Mesodermal cell (in vitro differentiated cells): ENCODE measurements around the gene RHEB.

Experiments
- H3K27ac ChIP-seq: 2 replicates; pipeline ENCODE4 v1.7.0; 2013; ENCODE audit warnings: mild to moderate bottlenecking, low read depth, low read length, moderate library complexity; ENCODE audit not compliant: severe bottlenecking
- H3K36me3 ChIP-seq: 2 replicates; pipeline ENCODE4 v1.7.1; 2013; ENCODE audit warnings: mild to moderate bottlenecking, low read length, moderate library complexity; ENCODE audit not compliant: control insufficient read depth, insufficient read depth
- H3K4me1 ChIP-seq: one replicate; pipeline ENCODE4 v1.7.1; 2013; ENCODE audit warnings: mild to moderate bottlenecking, low read length; ENCODE audit not compliant: insufficient read depth, control insufficient read depth, poor library complexity, severe bottlenecking
- H3K4me3 ChIP-seq: 2 replicates; pipeline ENCODE4 v1.7.0; 2013; ENCODE audit warnings: low read length, control low read depth, mild to moderate bottlenecking; ENCODE audit not compliant: insufficient read depth, poor library complexity, severe bottlenecking; ENCODE audit errors: extremely low read depth
- H3K9me3 ChIP-seq: 2 replicates; pipeline ENCODE4 v1.7.1; 2013; ENCODE audit warnings: mild to moderate bottlenecking, low read length, moderate library complexity; ENCODE audit not compliant: control insufficient read depth
- WGBS, 2 experiments: methylation state at CpG; one replicate each; pipeline ENCODE4 v1.1.5; 2013; ENCODE audit warnings: missing lambda C conversion rate in 2 of 2; ENCODE audit not compliant: insufficient coverage in 2 of 2; 5-methylcytosine and 5-hydroxymethylcytosine counted together

The RHEB gene

DNA sequence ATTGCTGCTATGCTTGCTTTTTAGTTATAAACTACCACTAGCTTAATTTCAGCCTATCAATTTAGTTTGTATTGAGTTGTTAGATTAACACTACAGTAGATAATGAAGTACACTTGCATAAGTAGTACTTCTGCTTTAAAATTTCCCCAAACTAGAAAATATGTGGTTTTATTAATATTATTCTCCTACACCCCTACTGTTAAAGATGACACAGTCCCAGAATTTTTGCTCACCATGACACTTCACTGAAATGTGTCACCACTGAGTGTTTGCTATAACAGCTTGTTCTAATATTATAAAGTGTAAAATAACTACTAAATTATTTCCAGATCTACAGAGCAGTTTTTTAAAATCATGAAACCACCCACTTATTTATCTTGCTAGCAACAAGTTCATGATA is 31.6 kb downstream of the RHEB start:
- Histone ChIP-seq H3K27ac (no peak overlapping the region), H3K9me3 (no peaks in the 10 kb centered on the region), H3K36me3 (peaks cover 76% of the 10 kb centered on the region), H3K4me1 (peaks cover 8% of the 10 kb centered on the region), H3K4me3 (no peak overlapping the region)

GRCh38 chr7:151487228-151487627 is 32.5 kb downstream of the RHEB start:
- 100% methylated on average over 1 of the region's 2 CpGs for WGBS, 2 experiments
- Histone ChIP-seq H3K4me3 (no peak overlapping the region), H3K27ac (no peak overlapping the region), H3K4me1 (peaks cover 8% of the 10 kb centered on the region), H3K9me3 (no peaks in the 10 kb centered on the region), H3K36me3 (peaks cover 84% of the 10 kb centered on the region)

GRCh38 chr7:151486074-151486473 is 33.6 kb downstream of the RHEB start:
- Histone ChIP-seq H3K36me3 (peaks cover 88% of the 10 kb centered on the region), H3K9me3 (no peaks in the 10 kb centered on the region), H3K27ac (no peak overlapping the region), H3K4me1 (peaks cover 8% of the 10 kb centered on the region), H3K4me3 (no peak overlapping the region)
- 100% methylated on average over 1 of the region's 3 CpGs for WGBS, 2 experiments

DNA sequence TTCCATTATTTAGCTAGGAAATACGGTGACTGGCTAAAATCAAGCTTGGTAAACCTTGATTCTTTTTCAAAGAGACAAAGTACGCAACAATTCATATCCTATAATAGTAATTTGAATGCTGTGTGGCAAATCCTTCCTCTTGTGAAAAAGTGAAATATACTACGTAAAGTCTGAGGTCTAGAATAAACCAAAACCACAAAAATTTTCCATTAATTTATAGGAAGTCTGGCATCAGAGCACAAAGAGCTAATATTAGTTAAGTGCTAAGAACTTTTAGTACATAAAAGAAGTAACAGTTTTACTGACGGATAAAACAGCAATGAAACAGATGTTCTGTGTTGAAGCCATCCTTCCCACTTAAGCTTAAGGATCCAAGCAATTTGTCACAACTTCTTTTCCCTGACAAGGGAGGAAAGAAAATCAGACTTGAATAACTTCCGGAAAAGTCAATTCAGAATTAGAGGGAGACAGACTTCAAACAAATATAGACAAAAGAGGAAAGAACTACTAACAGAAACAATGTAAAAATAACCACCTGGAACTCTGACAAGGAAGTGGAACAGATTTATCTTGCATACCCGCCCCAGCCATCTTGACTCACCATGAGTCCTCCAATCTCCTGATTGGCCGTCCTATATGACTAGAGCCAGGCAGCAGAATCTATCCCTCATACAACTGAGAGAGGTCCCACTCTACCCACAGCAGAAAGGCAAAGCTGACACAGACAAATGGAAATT is 34.6 kb downstream of the RHEB start:
- H3K4me1 ChIP-seq, result peaks cover 3% of the 10 kb centered on the region
- no peak overlapping the region for H3K27ac ChIP-seq
- H3K9me3 ChIP-seq, result no peaks in the 10 kb centered on the region
- H3K36me3 ChIP-seq, result peaks cover 90% of the 10 kb centered on the region
- H3K4me3 ChIP-seq, result no peak overlapping the region
- 100% methylated on average over 1 of the region's 7 CpGs for WGBS, 2 experiments

DNA sequence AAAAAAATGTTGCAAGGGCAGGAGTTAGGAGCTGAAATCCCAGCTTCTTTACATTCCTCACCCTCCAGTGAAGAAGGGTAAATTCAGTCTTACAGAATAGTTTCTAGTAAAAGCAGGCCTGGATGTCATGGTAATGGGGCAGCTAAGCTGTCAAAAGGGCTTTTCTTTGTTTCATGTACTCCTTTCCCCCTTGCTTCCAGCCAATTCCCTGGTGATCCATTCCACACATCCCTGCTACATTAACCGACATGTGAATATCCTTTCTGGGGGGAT is 36.0 kb downstream of the RHEB start:
- Histone ChIP-seq H3K4me3 (no peak overlapping the region), H3K36me3 (peaks cover 89% of the 10 kb centered on the region), H3K27ac (no peak overlapping the region), H3K9me3 (no peaks in the 10 kb centered on the region), H3K4me1 (peaks cover 3% of the 10 kb centered on the region)
- WGBS, 2 experiments, result no CpG with 5 or more reads among the region's 1 CpG

- no peaks in the 10 kb centered on the region for H3K9me3 ChIP-seq
- 93 to 98% methylated on average over 4 to 7 of the region's 8 CpGs for WGBS, 2 experiments
- H3K27ac ChIP-seq, result no peak overlapping the region
- peaks cover 3% of the 10 kb centered on the region for H3K4me1 ChIP-seq
- H3K36me3 ChIP-seq, result peaks cover 85% of the 10 kb centered on the region
- H3K4me3 ChIP-seq, result no peak overlapping the region
These were observed 36.6 kb downstream of the RHEB start for GRCh38 chr7:151482883-151483710.

DNA sequence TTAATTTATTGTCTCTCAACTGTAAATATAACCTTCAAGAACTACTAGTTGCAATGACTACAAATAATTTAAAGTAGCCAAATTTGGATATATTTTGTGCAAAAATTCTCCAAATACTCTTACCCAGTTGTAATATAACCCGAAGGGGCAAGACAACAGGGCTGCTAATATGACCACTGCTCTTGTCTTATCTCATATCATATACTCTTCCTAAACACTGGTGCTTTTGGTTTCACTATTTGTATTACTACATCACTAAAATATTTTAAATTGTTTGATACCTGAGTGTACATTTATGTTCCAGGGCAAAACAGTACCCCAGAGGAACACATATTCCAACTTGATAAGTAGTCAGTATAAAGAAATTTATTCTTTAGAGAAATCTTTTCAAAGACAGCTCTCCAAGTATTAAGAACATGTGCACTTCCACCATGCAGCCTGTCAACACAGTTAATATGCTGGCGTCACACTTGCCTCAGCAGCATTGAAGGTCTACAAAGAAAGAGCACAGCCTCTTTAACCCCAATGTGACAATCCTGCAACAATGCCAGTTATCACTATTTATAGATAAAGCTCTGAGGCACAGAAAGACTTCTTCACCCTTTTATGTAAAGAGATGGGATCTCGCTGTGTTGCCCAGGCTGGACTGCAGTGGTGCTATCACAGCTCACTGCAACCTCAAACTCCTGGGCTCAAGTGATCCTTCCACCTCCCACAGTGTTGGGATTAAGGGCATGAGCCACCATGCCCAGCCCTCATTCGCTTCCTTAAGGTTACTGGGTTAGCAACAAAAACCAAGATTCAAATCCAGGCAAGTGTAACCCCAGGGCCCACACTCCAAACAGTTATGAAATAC is 37.8 kb downstream of the RHEB start:
- Histone ChIP-seq H3K9me3 (no peaks in the 10 kb centered on the region), H3K4me3 (no peak overlapping the region), H3K36me3 (peaks cover 86% of the 10 kb centered on the region), H3K27ac (no peak overlapping the region), H3K4me1 (peaks cover 3% of the 10 kb centered on the region)
- WGBS, 2 experiments, result 95 to 97% methylated on average over 3 of the region's 4 CpGs

GRCh38 chr7:151477867-151478266 is 41.8 kb downstream of the RHEB start:
- H3K36me3 ChIP-seq, result peaks cover 83% of the 10 kb centered on the region
- no peaks in the 10 kb centered on the region for H3K9me3 ChIP-seq
- 95 to 100% methylated on average over 5 to 6 of the region's 7 CpGs for WGBS, 2 experiments
- no peak overlapping the region for H3K27ac ChIP-seq
- no peaks in the 10 kb centered on the region for H3K4me1 ChIP-seq
- H3K4me3 ChIP-seq, result no peak overlapping the region

GRCh38 chr7:151472644-151473380 is 46.9 kb downstream of the RHEB start:
- Histone ChIP-seq H3K9me3 (no peaks in the 10 kb centered on the region), H3K4me3 (no peak overlapping the region), H3K4me1 (peaks cover 5% of the 10 kb centered on the region), H3K27ac (no peak overlapping the region), H3K36me3 (peaks cover 86% of the 10 kb centered on the region)
- WGBS, 2 experiments, result 90 to 94% methylated on average over 15 to 16 of the region's 17 CpGs

DNA sequence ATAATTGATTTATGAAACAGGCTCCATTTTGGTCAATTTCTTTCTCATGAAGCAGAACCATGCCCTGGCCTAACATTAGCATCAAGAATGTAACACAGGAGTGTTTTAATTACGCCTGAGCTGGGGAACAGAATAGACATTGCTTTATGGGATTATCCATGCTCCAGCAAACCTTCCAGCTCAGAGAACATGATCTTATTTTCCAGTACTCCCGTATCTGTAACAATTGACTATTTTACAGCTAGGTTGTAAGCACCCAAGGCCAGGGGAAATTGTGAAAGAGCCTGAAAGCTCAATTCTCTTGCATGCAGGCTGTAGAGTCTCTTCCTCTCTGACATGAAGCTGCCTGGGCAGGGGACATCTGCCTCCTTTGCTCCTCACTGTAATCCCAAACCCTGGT is 49.0 kb downstream of the RHEB start:
- H3K27ac ChIP-seq, result no peak overlapping the region
- H3K36me3 ChIP-seq, result peaks cover 85% of the 10 kb centered on the region
- WGBS, 2 experiments, result 71 to 100% methylated on average over 2 of the region's 2 CpGs

More for the DNA sequence above, 49.0 kb downstream of the RHEB start:
- peaks cover 5% of the 10 kb centered on the region for H3K4me1 ChIP-seq
- H3K9me3 ChIP-seq, result no peaks in the 10 kb centered on the region
- no peak overlapping the region for H3K4me3 ChIP-seq
